ENCODE data around the gene PPP6R2. TPM values are rescaled to one million over a fixed set of nuclear protein-coding genes. Genes with fewer than 3 reads are reported as not detected.

PPP6R2 gene
- total and polyA plus RNA-seq, 2 experiments from 2014 or later: 41.4 to 88.4 TPM

DNA sequence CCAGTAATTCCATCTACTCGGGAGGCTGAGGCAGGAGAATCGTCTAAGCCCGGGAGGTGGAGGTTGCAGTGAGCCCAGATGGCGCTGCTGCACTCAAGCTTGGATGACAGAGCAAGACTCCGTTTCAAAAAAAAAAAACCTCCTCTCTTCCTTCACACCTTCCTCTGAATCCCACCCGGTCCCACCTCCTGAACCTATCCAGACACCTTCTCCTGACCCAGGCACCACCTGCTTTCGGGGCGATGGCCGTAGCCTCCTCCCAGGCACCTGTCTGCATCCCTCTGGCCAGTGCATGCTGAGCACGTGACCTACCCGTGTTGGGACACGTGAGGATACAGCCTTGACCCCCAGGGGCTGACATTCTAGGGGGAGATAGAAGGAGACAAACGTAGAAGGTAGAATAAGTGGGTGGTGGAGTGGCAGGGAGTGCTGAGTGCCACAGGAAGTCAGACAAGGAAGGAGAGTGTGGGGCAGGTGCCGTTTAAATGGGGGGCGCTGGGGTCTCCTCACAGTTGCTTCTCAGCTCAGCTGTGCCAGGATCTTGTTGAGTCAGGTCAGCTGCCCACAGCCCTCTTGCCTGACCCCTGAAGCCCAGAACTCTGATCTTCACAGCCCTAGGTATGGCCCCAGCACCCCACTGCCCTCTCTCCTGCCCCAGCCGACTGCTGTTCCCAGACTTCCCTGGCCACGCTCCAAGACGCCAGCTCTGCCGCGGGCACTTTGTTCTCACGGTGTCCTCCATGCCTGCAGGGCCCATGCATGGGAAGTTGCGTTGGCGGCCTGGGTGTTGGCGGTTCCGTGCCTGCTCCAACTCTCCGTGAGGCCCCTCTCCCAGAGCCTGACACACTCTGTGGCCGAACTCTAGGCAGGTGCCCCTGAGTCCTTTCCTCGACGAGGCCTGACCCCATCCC is 142.3 kb downstream of the PPP6R2 start:
- Histone ChIP-seq H3K4me1 (ENCODE audit: low read depth) (no peaks in the 10 kb centered on the region), H3K36me3 (no peaks in the 10 kb centered on the region), H3K27me3 (peaks cover 28% of the 10 kb centered on the region), H3K4me3 (no peak overlapping the region), H3K27ac (no peak overlapping the region), H3K9me3 (ENCODE audit: low read depth) (no peaks in the 10 kb centered on the region)
- DNase-seq (ENCODE audit: low read depth in 1 of 2, low spot score in 1 of 2): no peak
- no peak for TF ChIP-seq CTCF (IDR thresholded peaks at IDR 0.05; ENCODE audit: low read depth, low read length)

- no peak for DNase-seq (ENCODE audit: low read depth in 1 of 2, low spot score in 1 of 2)
- no peak for TF ChIP-seq CTCF (IDR thresholded peaks at IDR 0.05; ENCODE audit: low read depth, low read length)
- Histone ChIP-seq H3K4me3 (no peak within 1 kb of the TSS), H3K36me3 (no peaks in the 10 kb centered on the region), H3K4me1 (ENCODE audit: low read depth) (no peaks in the 10 kb centered on the region), H3K27ac (no peak within 1 kb of the TSS), H3K27me3 (peaks cover 15% of the 10 kb centered on the region), H3K9me3 (ENCODE audit: low read depth) (no peaks in the 10 kb centered on the region)
Observed at GRCh38 chr22:50486561-50487289, 143.6 kb downstream of the PPP6R2 start, which contains the start of gene MIOX. Gene MIOX, plus strand, starts transcription at chr22:50486859. Its CDS starts 39 bp downstream, at chr22:50486898.

DNA sequence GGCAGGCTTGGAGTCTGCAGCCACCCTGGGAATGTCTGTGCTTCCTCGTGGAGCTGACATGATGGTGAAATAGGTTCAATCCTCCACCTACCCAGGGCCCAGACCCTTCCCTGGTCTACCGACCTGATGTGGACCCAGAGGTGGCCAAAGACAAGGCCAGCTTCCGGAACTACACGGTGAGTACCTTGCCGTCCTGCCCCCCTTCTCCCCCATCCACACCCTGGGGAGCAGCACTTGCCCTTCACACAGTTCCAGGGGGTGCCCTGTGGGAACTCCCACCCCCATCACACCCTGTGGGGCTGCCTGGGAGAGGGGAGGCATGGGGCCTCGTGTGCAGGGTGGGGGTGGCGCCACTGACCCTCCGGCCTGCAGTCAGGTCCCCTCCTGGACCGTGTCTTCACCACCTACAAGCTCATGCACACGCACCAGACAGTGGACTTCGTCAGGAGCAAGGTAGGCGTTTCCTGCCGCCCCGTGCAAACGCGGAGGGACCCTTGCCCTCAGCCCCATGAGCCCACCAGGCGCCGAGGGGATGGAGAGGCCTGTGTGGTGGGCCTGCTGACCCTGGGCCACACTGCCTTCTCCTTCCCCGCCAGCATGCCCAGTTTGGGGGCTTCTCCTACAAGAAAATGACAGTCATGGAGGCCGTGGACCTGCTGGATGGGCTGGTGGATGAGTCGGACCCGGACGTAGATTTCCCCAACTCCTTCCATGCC is 144.3 kb downstream of the PPP6R2 start:
- no peak for TF ChIP-seq CTCF (IDR thresholded peaks at IDR 0.05; ENCODE audit: low read depth, low read length)
- no peak for DNase-seq (ENCODE audit: low read depth in 1 of 2, low spot score in 1 of 2)
- no peaks in the 10 kb centered on the region for H3K4me1 ChIP-seq (ENCODE audit: low read depth)
- H3K36me3 ChIP-seq: no peaks in the 10 kb centered on the region
- no peaks in the 10 kb centered on the region for H3K9me3 ChIP-seq (ENCODE audit: low read depth)
- peaks cover 8% of the 10 kb centered on the region for H3K27me3 ChIP-seq
- no peak overlapping the region for H3K27ac ChIP-seq
- no peak overlapping the region for H3K4me3 ChIP-seq

DNA sequence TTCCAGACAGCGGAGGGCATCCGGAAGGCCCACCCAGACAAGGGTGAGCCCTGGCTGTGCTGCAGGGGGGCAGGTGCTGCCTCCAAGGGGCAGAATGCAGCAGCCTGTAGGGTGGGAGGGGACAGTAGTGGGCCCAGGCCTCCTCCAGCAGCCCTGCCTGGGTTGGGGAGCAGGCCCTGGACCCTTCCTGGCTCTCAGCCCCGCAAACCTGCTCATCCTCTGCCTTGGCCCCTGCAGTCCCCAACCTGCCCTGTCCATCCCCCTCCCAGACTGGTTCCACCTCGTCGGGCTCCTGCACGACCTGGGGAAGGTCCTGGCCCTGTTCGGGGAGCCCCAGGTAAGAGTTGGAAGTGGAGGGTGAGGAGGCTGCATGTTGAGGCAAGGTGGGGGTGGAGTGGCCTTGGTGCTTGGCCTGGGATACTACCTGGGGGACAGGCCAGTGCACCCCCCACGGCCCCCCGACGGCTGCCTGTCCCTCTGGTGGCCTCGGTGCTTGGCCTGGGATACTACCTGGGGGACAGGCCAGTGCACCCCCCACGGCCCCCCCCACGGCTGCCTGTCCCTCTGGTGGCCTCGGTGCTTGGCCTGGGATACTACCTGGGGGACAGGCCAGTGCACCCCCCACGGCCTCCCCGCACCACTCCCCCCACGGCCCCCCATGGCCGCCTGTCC is 145.0 kb downstream of the PPP6R2 start:
- H3K27me3 ChIP-seq: peaks cover 1% of the 10 kb centered on the region
- H3K4me1 ChIP-seq (ENCODE audit: low read depth): no peaks in the 10 kb centered on the region
- no peak for DNase-seq (ENCODE audit: low read depth in 1 of 2, low spot score in 1 of 2)
- no peak overlapping the region for H3K27ac ChIP-seq
- no peaks in the 10 kb centered on the region for H3K36me3 ChIP-seq
- no peak for TF ChIP-seq CTCF (IDR thresholded peaks at IDR 0.05; ENCODE audit: low read depth, low read length)
- H3K4me3 ChIP-seq: no peak overlapping the region
- H3K9me3 ChIP-seq (ENCODE audit: low read depth): no peaks in the 10 kb centered on the region

DNA sequence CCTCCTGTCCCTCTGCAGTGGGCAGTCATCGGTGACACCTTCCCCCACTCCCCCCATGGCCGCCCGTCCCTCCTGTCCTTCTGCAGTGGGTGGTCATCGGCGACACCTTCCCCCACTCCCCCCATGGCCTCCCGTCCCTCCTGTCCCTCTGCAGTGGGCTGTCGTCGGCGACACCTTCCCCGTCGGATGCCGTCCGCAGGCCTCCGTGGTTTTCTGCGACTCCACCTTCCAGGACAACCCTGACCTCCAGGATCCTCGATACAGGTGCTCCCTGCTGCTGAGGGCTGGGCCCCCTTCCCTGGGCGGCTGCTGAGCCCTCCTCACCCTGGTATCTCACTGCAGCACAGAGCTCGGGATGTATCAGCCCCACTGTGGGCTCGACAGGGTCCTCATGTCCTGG is 145.8 kb downstream of the PPP6R2 start:
- Histone ChIP-seq H3K27ac (no peak overlapping the region), H3K36me3 (no peaks in the 10 kb centered on the region), H3K4me1 (ENCODE audit: low read depth) (no peaks in the 10 kb centered on the region), H3K9me3 (ENCODE audit: low read depth) (no peaks in the 10 kb centered on the region), H3K4me3 (no peak overlapping the region), H3K27me3 (no peaks in the 10 kb centered on the region)
- no peak for TF ChIP-seq CTCF (IDR thresholded peaks at IDR 0.05; ENCODE audit: low read depth, low read length)
- no peak for DNase-seq (ENCODE audit: low read depth in 1 of 2, low spot score in 1 of 2)
